ENCODE measurements around the gene JMJD4. TPM values are rescaled to one million over a fixed set of nuclear protein-coding genes. Genes with fewer than 3 reads are reported as not detected.
A peak's percentile ranks its signal among the peaks of the same experiment; 100 is the strongest.

The JMJD4 gene
- total and polyA plus RNA-seq, 8 donors, result 13.4 to 18.6 (median 16.7) TPM

DNA sequence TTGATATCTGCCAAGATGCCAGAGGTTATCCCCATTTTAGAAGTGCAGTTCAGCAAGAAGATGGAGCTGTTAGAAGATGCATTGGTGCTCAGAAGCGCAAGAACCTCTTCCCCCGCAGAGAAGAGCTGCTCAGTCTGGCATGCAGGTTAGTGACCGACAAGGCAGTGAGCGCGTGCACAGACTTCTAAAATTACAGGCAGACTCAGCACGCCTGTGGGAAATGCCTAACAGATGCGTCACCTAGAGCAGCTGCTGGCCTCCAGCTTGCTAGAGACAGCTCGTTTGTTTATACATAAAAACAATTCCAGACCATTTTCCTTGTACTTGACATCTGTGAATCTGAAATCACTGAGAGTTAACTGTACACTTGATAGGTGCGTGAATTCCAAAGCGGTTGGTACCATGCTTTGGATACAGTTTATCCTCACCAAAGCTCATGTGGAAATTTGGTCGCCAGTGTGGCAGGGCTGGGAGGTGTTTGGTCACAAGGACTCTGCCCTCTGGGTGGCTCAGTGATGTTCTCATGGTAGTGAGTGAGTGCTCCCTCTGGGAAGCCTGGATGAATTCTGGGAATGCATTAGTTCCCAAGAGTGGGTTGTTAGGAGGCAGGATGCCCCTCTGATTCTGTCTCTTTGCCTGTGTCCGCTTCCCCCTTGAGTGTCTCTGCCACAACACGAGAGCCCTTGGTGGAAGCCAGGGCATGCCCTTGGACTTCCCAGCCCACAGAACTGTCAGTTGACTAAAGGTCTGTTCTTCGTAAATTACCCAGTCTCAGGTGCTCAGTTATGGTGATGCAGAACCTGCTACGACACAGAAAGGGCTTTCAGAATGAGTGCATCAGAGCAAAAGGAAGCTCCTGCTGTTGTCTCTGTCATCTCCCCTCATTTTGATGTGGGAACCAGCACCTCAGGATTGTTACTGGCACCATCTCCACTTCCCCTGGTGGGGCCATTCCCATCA lies 24.5 kb upstream of the JMJD4 start:
- ATAC-seq (no peak), DNase-seq (no peak)
- peaks cover 11 to 23% of the 10 kb centered on the region in 2 donors for H3K4me1 ChIP-seq
- H3K9me3 ChIP-seq, result no peaks in the 10 kb centered on the region
- H3K27ac ChIP-seq, result no peak overlapping the region
- no peak for TF ChIP-seq CTCF (IDR thresholded peaks at IDR 0.05)
- H3K4me3 ChIP-seq, result no peak overlapping the region
- intact Hi-C loops (cut with DNase I), result loop anchor here (5.0 to 10.0 kb wide), 2 partner anchors 185 to 188 kb away; partner anchors contain the start of gene WNT9A (in 2 of the 2)
- no peaks in the 10 kb centered on the region for H3K27me3 ChIP-seq
- peaks cover 0 to 38% of the 10 kb centered on the region in 2 donors for H3K36me3 ChIP-seq

DNA sequence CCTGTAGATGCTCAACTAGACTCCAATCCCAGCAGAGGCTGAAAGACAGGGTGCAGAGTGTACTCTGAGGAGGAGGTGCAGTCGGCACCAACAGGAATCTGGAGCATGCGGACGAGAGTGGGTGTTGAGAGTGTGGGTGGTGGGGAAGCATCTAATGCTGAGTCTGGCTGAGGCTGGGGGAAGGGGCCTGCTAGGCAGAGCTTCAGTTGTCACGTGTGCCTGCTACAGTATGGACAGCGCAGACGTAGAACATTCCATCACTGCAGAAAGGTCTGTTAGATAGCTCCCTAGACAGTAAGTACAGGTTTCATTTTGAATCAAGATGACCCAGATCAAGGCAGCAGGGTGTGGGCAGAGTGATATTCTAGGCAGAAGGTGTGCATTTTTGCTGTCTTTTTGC lies 23.3 kb upstream of the JMJD4 start:
- no peak overlapping the region for H3K4me3 ChIP-seq
- no peak overlapping the region for H3K27ac ChIP-seq
- H3K27me3 ChIP-seq, result no peaks in the 10 kb centered on the region
- intact Hi-C loops (cut with DNase I), result no loop called here
- peaks cover 5 to 19% of the 10 kb centered on the region in 2 donors for H3K4me1 ChIP-seq
- no peaks in the 10 kb centered on the region for H3K9me3 ChIP-seq
- DNase-seq, result no peak
- H3K36me3 ChIP-seq, result peaks cover 0 to 29% of the 10 kb centered on the region in 2 donors
- ATAC-seq, result no peak
- no peak for TF ChIP-seq CTCF (IDR thresholded peaks at IDR 0.05)

GRCh38 chr1:227757781-227758180 lies 22.7 kb upstream of the JMJD4 start:
- peaks cover 0 to 28% of the 10 kb centered on the region in 2 donors for H3K36me3 ChIP-seq
- H3K9me3 ChIP-seq, result no peaks in the 10 kb centered on the region
- DNase-seq (no peak), ATAC-seq (no peak)
- no peak for TF ChIP-seq CTCF (IDR thresholded peaks at IDR 0.05)
- H3K4me1 ChIP-seq, result peaks cover 4 to 13% of the 10 kb centered on the region in 2 donors
- H3K27ac ChIP-seq, result no peak overlapping the region
- intact Hi-C loops (cut with DNase I), result no loop called here
- no peaks in the 10 kb centered on the region for H3K27me3 ChIP-seq
- no peak overlapping the region for H3K4me3 ChIP-seq

GRCh38 chr1:227756172-227756959 lies 21.3 kb upstream of the JMJD4 start:
- H3K27me3 ChIP-seq, result no peaks in the 10 kb centered on the region
- no peak overlapping the region for H3K27ac ChIP-seq
- peaks cover 0 to 28% of the 10 kb centered on the region in 2 donors for H3K36me3 ChIP-seq
- intact Hi-C loops (cut with DNase I), result no loop called here
- H3K4me3 ChIP-seq, result no peak overlapping the region
- no peaks in the 10 kb centered on the region for H3K9me3 ChIP-seq
- DNase-seq (peak in 1 of 4 donors; percentile 64), ATAC-seq (no peak)
- peaks cover 0 to 3% of the 10 kb centered on the region in 2 donors for H3K4me1 ChIP-seq
- no peak for TF ChIP-seq CTCF (IDR thresholded peaks at IDR 0.05)

GRCh38 chr1:227754958-227755357 lies 19.9 kb upstream of the JMJD4 start:
- H3K36me3 ChIP-seq, result peaks cover 0 to 37% of the 10 kb centered on the region in 2 donors
- DNase-seq (no peak), ATAC-seq (no peak)
- H3K27me3 ChIP-seq, result no peaks in the 10 kb centered on the region
- intact Hi-C loops (cut with DNase I), result no loop called here
- no peak overlapping the region for H3K4me3 ChIP-seq
- no peak overlapping the region for H3K27ac ChIP-seq
- no peaks in the 10 kb centered on the region for H3K9me3 ChIP-seq
- TF ChIP-seq CTCF (IDR thresholded peaks at IDR 0.05), result no peak
- H3K4me1 ChIP-seq, result peaks cover 0 to 3% of the 10 kb centered on the region in 2 donors
